ENCODE data around the gene LBX1.

Gene LBX1

GRCh38 chr10:101241840-101242707 lies 12.8 kb upstream of the LBX1 start:
- DNase-seq = peak in 1 of 14 donors; percentile 71

GRCh38 chr10:101238732-101239105 lies 9.5 kb upstream of the LBX1 start:
- DNase-seq = no peak

- no peak for DNase-seq
These were observed 8.9 kb upstream of the LBX1 start for GRCh38 chr10:101237982-101238731.

GRCh38 chr10:101237081-101237981 lies 8.1 kb upstream of the LBX1 start:
- DNase-seq = no peak

- DNase-seq = no peak
These were observed 7.3 kb upstream of the LBX1 start for GRCh38 chr10:101236376-101237080.

GRCh38 chr10:101235766-101236165 lies 6.5 kb upstream of the LBX1 start:
- DNase-seq = no peak

- no peak for DNase-seq
These were observed 5.1 kb upstream of the LBX1 start for GRCh38 chr10:101234333-101234732.

- DNase-seq = no peak
These were observed 4.6 kb upstream of the LBX1 start for GRCh38 chr10:101233863-101234262.

GRCh38 chr10:101233443-101233842 lies 4.2 kb upstream of the LBX1 start:
- DNase-seq = no peak

- no peak for DNase-seq
These were observed 2.8 kb upstream of the LBX1 start for GRCh38 chr10:101231912-101232689.

GRCh38 chr10:101231092-101231491 lies 1.8 kb upstream of the LBX1 start:
- no peak for DNase-seq

- DNase-seq = no peak
These were observed 1.1 kb upstream of the LBX1 start for GRCh38 chr10:101230183-101230917.

- no peak for DNase-seq
These were observed 347 bp downstream of the LBX1 start for GRCh38 chr10:101228966-101229265.

- no peak for DNase-seq
These were observed 904 bp downstream of the LBX1 start for GRCh38 chr10:101228153-101228965.

- no peak for DNase-seq
These were observed 1.7 kb downstream of the LBX1 start for GRCh38 chr10:101227429-101228152.

- DNase-seq = no peak
These were observed 2.5 kb downstream of the LBX1 start for GRCh38 chr10:101226491-101227428.

GRCh38 chr10:101225846-101226421 lies 3.3 kb downstream of the LBX1 start:
- no peak for DNase-seq
